Lower lobe of right lung (tissue), 2 donors: ENCODE results near the gene USP48. TPM values are rescaled to one million over a fixed set of nuclear protein-coding genes. Genes with fewer than 3 reads are reported as not detected.

Source experiments
- ATAC-seq, 2 donors: fragments of 200-7000 bp; cut with Tn5 transposase; one replicate each; pipeline ENCODE4 v1.9.1; 2020 to 2022; ENCODE audit warnings: mild to moderate bottlenecking in 2 of 2, moderate library complexity in 2 of 2
- DNase-seq: peaks from one replicate; pipeline ENCODE4 v3.0.0-alpha.2; 2020
- H3K27ac ChIP-seq: fragments of 200-600 bp; one replicate; pipeline ENCODE4 v1.8.0; 2022
- H3K27me3 ChIP-seq: fragments of 200-600 bp; one replicate; pipeline ENCODE4 v1.8.0; 2022; ENCODE audit warnings: low read depth
- H3K36me3 ChIP-seq: fragments of 200-600 bp; one replicate; pipeline ENCODE4 v1.8.0; 2022; ENCODE audit warnings: mild to moderate bottlenecking
- H3K4me1 ChIP-seq: fragments of 200-600 bp; one replicate; pipeline ENCODE4 v1.8.0; 2022
- H3K4me3 ChIP-seq: fragments of 200-600 bp; one replicate; pipeline ENCODE4 v1.8.0; 2022; ENCODE audit warnings: mild to moderate bottlenecking
- H3K9me3 ChIP-seq: fragments of 200-600 bp; one replicate; pipeline ENCODE4 v1.8.0; 2022
- CTCF ChIP-seq: fragments of 200-600 bp; IDR thresholded peaks from one replicate; pipeline ENCODE4 v1.8.0; 2022; ENCODE audit warnings: antibody characterized with exemption, mild to moderate bottlenecking
- intact Hi-C: fragments of 100-400 bp; cut with DNase I; formaldehyde crosslinking; loops from one replicate; pipeline ENCODE4 v1.11.0; 2022
- total RNA-seq: library from RNA; stranded (reverse); fragmentation: NEBNext Ultra II Directional; extraction: Animal tissue kit (Norgen Biotek cat#: 25700); gene quantifications from one replicate; pipeline ENCODE4 v1.2.1, GENCODE V29; 2021
- donor health status: DM: no; HTN: yes; CAD: no; lungs with severe emphysema.

USP48 gene
- total RNA-seq, 1 donor from 2014 or later = 61.9 TPM

GRCh38 chr1:21654209-21654608 lies 128.7 kb downstream of the USP48 start:
- Histone ChIP-seq H3K4me1 (peaks cover 7% of the 10 kb centered on the region), H3K4me3 (no peak overlapping the region), H3K36me3 (no peaks in the 10 kb centered on the region), H3K27ac (no peak overlapping the region), H3K27me3 (peaks cover 19% of the 10 kb centered on the region), H3K9me3 (no peaks in the 10 kb centered on the region)
- DNase-seq = peak; percentile 3
- ATAC-seq = no peak
- intact Hi-C loops = no loop called here
- no peak for TF ChIP-seq CTCF

DNA sequence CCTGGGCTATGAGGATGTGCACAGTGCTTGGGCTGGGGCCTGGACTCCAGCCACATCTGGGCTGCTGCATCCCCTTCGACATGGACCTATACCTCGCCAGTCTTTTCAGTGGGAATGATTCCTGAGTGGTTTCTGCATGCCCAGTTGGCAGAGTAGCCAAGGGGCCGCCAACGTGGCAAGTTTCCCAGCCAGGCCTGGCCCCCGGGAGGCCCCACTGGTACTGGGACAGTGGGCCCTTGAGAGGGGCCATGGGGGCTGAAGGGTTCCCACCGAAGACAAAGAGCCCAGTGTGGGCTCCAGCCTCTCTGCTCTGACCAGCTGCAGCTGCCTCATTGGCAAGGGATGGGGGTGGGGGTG lies 129.2 kb downstream of the USP48 start:
- H3K4me1 ChIP-seq = peaks cover 7% of the 10 kb centered on the region
- intact Hi-C loops = no loop called here
- no peak for TF ChIP-seq CTCF
- H3K27me3 ChIP-seq = peaks cover 24% of the 10 kb centered on the region
- H3K36me3 ChIP-seq = no peaks in the 10 kb centered on the region
- H3K4me3 ChIP-seq = no peak overlapping the region
- no peaks in the 10 kb centered on the region for H3K9me3 ChIP-seq
- no peak overlapping the region for H3K27ac ChIP-seq
- ATAC-seq (no peak), DNase-seq (no peak)

GRCh38 chr1:21652937-21653743 lies 129.8 kb downstream of the USP48 start:
- no peaks in the 10 kb centered on the region for H3K36me3 ChIP-seq
- H3K9me3 ChIP-seq = no peaks in the 10 kb centered on the region
- no peak overlapping the region for H3K4me3 ChIP-seq
- H3K27me3 ChIP-seq = peaks cover 29% of the 10 kb centered on the region
- peaks cover 7% of the 10 kb centered on the region for H3K4me1 ChIP-seq
- TF ChIP-seq CTCF = no peak
- no peak overlapping the region for H3K27ac ChIP-seq
- intact Hi-C loops = no loop called here
- DNase-seq (no peak), ATAC-seq (peak; percentile 32 to 47)

DNA sequence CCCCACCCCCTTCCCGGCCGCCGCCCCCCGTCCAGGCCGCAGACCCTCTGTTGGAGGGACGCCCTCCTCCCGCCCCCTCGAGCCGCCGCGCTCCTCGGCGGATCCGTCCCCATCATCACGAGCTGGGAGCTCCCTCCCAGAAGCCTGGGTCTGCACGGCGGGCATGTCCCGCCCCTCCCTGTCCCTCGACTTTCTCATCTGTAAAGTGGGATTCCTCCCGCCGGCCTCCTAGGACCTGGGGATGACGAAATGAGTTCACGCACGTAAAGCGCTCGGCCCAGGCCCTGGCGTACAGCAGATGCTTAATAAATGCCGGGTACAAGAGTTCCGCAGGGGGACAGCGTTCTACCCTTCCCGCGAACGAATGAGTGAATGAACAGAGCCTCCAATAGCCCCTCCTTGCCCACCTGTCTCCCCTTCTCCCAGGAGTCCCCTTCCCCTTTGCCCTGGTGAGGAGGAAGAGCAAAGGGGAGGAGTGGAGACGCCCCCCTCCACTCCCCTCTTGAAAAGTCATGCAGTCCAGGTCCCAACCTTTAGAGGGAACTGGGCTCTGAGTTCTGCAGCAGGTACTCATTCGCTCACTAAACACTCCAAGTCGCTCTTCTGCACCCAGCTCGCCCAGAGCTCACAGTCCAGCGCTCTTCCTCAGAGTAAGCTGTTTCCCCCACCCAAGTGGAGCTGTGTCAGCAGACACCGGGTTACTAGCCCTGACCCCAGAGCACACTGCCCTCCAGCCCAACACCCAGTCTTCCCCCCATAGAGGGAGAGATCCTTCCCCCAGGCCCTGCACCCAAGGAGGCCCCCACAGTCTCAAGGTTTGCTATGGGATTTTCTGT lies 130.6 kb downstream of the USP48 start:
- no peaks in the 10 kb centered on the region for H3K9me3 ChIP-seq
- intact Hi-C loops = no loop called here
- H3K4me3 ChIP-seq = no peak overlapping the region
- H3K4me1 ChIP-seq = peaks cover 7% of the 10 kb centered on the region
- ATAC-seq = peak; percentile 8 to 39
- no peak overlapping the region for H3K27ac ChIP-seq
- no peaks in the 10 kb centered on the region for H3K36me3 ChIP-seq
- no peak for DNase-seq
- H3K27me3 ChIP-seq = peaks cover 38% of the 10 kb centered on the region
- no peak for TF ChIP-seq CTCF

DNA sequence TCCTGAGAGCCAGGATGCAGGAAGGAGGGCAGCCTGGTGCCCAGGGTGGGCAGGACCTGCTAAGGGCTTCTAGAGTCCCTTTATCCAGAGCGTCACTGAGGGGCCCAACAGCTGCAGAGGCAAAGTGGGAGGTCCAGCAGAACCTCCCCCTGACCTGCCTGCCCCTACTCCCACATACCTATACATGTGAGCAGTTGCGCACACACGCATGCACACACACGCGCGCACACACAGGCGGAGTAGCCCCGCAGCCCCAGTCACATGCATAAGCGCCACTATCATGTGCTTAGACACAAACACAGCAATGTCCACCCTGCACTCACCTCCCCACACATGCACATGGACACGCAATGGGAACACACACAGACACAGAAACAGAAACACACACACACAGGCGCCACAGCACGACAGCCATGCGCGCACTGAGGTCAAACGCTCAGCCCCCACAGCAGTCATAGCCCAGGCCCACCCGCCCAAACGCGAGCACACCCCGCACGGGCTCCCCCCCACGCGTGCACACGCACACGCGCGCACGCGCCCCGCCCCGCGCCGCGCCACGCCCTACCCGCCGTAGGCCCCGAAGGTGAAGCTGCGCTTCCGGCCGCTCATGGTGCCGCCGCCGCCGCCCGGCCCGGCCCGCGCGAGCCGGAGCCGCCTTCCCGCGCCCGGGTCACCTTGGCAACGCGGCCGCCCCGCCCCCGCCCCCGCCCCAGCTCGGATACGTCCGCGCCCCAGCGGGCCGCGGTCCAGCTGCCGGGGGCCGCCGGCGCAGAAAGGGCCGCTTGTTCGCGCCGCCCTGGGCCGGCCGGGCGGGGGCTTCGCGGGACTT lies 131.5 kb downstream of the USP48 start:
- ATAC-seq = peak; percentile 68 to 73
- Histone ChIP-seq H3K27me3 (peaks cover 44% of the 10 kb centered on the region), H3K36me3 (no peaks in the 10 kb centered on the region), H3K27ac (no peak overlapping the region), H3K9me3 (no peaks in the 10 kb centered on the region), H3K4me1 (peaks cover 7% of the 10 kb centered on the region), H3K4me3 (peak overlapping the region; percentile 54)
- no peak for TF ChIP-seq CTCF
- DNase-seq = no peak
- intact Hi-C loops = no loop called here
